K562 (cell line): ENCODE results near the gene PSEN1. TPM values are rescaled to one million over a fixed set of nuclear protein-coding genes. Genes with fewer than 3 reads are reported as not detected.

Experiments
- ASH1L ChIP-seq: fragments of 450-650 bp; IDR thresholded peaks from 2 replicates; pipeline ENCODE4 v1.6.1; 2018; ENCODE audit warnings: borderline replicate concordance, mild to moderate bottlenecking, low read depth; ENCODE audit not compliant: partially characterized antibody
- CBX2 ChIP-seq: fragments of 200-600 bp; sonication (generic); IDR thresholded peaks from one replicate; pipeline ENCODE4 v1.6.1; 2012; ENCODE audit warnings: mild to moderate bottlenecking, low read length, inconsistent platforms; ENCODE audit not compliant: insufficient read depth, poor library complexity, severe bottlenecking
- CBX5 ChIP-seq: IDR thresholded peaks from 2 replicates; pipeline ENCODE4 v1.6.1; 2014; ENCODE audit warnings: low read depth, borderline replicate concordance
- CHD1 ChIP-seq: fragments of 200-600 bp; sonication (generic); IDR thresholded peaks from one replicate; pipeline ENCODE4 v1.6.1; 2012; ENCODE audit warnings: mild to moderate bottlenecking, moderate library complexity, low read length, inconsistent platforms
- EP400 ChIP-seq: fragments of 450-650 bp; IDR thresholded peaks from 2 replicates; pipeline ENCODE4 v1.6.1; 2017; ENCODE audit warnings: antibody characterized with exemption, mild to moderate bottlenecking, moderate library complexity
- HMG20A ChIP-seq: fragments of 450-650 bp; formaldehyde crosslinking; conservative IDR thresholded peaks from 2 replicates; pipeline ENCODE4 v1.4.0; 2020; ENCODE audit warnings: mild to moderate bottlenecking, mixed read lengths
- HNRNPLL ChIP-seq: fragments of 200-400 bp; formaldehyde crosslinking; IDR thresholded peaks from 2 replicates; pipeline ENCODE4 v1.6.1; 2017; ENCODE audit warnings: low read length, low read depth, mild to moderate bottlenecking; ENCODE audit not compliant: poor library complexity, severe bottlenecking
- KAT2B ChIP-seq: IDR thresholded peaks from one replicate; pipeline ENCODE4 v1.6.1; 2012; ENCODE audit warnings: low read depth, mild to moderate bottlenecking, control low read depth, inconsistent platforms, low read length, moderate library complexity
- KHSRP ChIP-seq: fragments of 450-650 bp; IDR thresholded peaks from 2 replicates; pipeline ENCODE4 v1.6.1; 2017
- NFE2L1 ChIP-seq: fragments of 450-650 bp; IDR thresholded peaks from 2 replicates; pipeline ENCODE4 v1.6.1; 2016; ENCODE audit warnings: missing genetic modification characterization, low read depth, mild to moderate bottlenecking, missing compliant biosample characterization, moderate library complexity, borderline replicate concordance
- POLR2A ChIP-seq: fragments of 450-650 bp; conservative IDR thresholded peaks from 2 replicates; pipeline ENCODE4 v1.6.1; 2016
- TARDBP ChIP-seq: fragments of 450-650 bp; IDR thresholded peaks from 2 replicates; pipeline ENCODE4 v1.6.1; 2016
- TRIM24 ChIP-seq, 2 experiments: fragments of 450-650 bp; IDR thresholded peaks; 2 replicates each; pipeline ENCODE4 v1.6.1; 2016
- ZNF124 ChIP-seq: sonication (generic); formaldehyde crosslinking; IDR thresholded peaks from 2 replicates; pipeline ENCODE4 v1.8.1; 2022; ENCODE audit warnings: missing genetic modification reagents
- ZNF133 ChIP-seq: fragments of 250-450 bp; sonication (Bioruptor Pico); IDR thresholded peaks from 2 replicates; pipeline ENCODE4 v1.4.0; 2020; ENCODE audit warnings: mild to moderate bottlenecking
- ZNF324 ChIP-seq: fragments of 250-450 bp; sonication (Bioruptor Pico); IDR thresholded peaks from 2 replicates; pipeline ENCODE4 v1.4.0; 2020; ENCODE audit warnings: mild to moderate bottlenecking
- ZNF444 ChIP-seq: fragments of 250-450 bp; sonication (Bioruptor Pico); IDR thresholded peaks from 2 replicates; pipeline ENCODE4 v1.4.0; 2020; ENCODE audit warnings: mild to moderate bottlenecking, moderate library complexity
- ZNF584 ChIP-seq: fragments of 200-800 bp; sonication (Bioruptor generic); IDR thresholded peaks from 2 replicates; pipeline ENCODE4 v1.6.1; 2016; ENCODE audit warnings: low read depth, mild to moderate bottlenecking, missing genetic modification characterization, missing compliant biosample characterization
- ZNF589 ChIP-seq: fragments of 200-800 bp; sonication (Bioruptor generic); IDR thresholded peaks from 2 replicates; pipeline ENCODE4 v1.6.1; 2016; ENCODE audit warnings: low read depth, missing genetic modification characterization, missing compliant biosample characterization
- ZNF696 ChIP-seq: fragments of 250-450 bp; sonication (Bioruptor Pico); conservative IDR thresholded peaks from 2 replicates; pipeline ENCODE4 v1.4.0; 2020; ENCODE audit warnings: mild to moderate bottlenecking, moderate library complexity
- ZNF75A ChIP-seq: fragments of 450-650 bp; formaldehyde crosslinking; IDR thresholded peaks from 2 replicates; pipeline ENCODE4 v1.4.0; 2020; ENCODE audit warnings: mild to moderate bottlenecking
- polyA plus RNA-seq, 8 experiments: library from polyadenylated mRNA; depleted of rRNA in 4 of 8; stranded (reverse) in 5 of 8; unstranded in 3 of 8; fragments of >200 nt; fragmentation: Nextera tagmentation in 2 of 8; fragmentation: Illumina TruSeq in 1 of 8; extraction: Ambion mirVana in 2 of 8; extraction: Trizol in 1 of 8; gene quantifications; 2 replicates each; pipeline versions ENCODE4 v1.2.1 to v1.2.3, GENCODE V29; 2011 to 2014; ENCODE audit warnings: inconsistent platforms in 1 of 8, missing spikeins in 1 of 8
- total RNA-seq, 7 experiments: library from RNA; depleted of rRNA in 6 of 7; stranded (reverse); fragments of >200 nt in 6 of 7; fragmentation: Illumina TruSeq in 2 of 7; extraction: Trizol in 2 of 7; gene quantifications; 2 replicates each; pipeline versions ENCODE4 v1.2.1 to v1.2.3, GENCODE V29; 2011 to 2021; ENCODE audit warnings: low replicate concordance in 1 of 7
- TF ChIP-seq, protein P1 (sequence below): sonication (generic); formaldehyde crosslinking; IDR thresholded peaks from 2 replicates; pipeline ENCODE4 v1.5.0; 2020; ENCODE audit warnings: missing genetic modification reagents
- TF ChIP-seq, protein P2 (sequence below): sonication (generic); formaldehyde crosslinking; IDR thresholded peaks from 2 replicates; pipeline ENCODE4 v1.8.0; 2022; ENCODE audit warnings: mild to moderate bottlenecking, low read depth, missing genetic modification reagents
- TF ChIP-seq, protein P3 (sequence below): fragments of 450-650 bp; IDR thresholded peaks from 2 replicates; pipeline ENCODE4 v1.6.1; 2016
- TF ChIP-seq, protein P4 (sequence below): fragments of 450-650 bp; IDR thresholded peaks from 2 replicates; pipeline ENCODE4 v1.6.1; 2018; ENCODE audit warnings: mild to moderate bottlenecking, low read depth; ENCODE audit not compliant: partially characterized antibody

PSEN1 gene
- total and polyA plus RNA-seq, 9 of the 15 experiments (the other 6 are each of a cell fraction or from before 2014, with no cell fraction given): 6.5 to 25.2 (median 14.3) TPM

DNA sequence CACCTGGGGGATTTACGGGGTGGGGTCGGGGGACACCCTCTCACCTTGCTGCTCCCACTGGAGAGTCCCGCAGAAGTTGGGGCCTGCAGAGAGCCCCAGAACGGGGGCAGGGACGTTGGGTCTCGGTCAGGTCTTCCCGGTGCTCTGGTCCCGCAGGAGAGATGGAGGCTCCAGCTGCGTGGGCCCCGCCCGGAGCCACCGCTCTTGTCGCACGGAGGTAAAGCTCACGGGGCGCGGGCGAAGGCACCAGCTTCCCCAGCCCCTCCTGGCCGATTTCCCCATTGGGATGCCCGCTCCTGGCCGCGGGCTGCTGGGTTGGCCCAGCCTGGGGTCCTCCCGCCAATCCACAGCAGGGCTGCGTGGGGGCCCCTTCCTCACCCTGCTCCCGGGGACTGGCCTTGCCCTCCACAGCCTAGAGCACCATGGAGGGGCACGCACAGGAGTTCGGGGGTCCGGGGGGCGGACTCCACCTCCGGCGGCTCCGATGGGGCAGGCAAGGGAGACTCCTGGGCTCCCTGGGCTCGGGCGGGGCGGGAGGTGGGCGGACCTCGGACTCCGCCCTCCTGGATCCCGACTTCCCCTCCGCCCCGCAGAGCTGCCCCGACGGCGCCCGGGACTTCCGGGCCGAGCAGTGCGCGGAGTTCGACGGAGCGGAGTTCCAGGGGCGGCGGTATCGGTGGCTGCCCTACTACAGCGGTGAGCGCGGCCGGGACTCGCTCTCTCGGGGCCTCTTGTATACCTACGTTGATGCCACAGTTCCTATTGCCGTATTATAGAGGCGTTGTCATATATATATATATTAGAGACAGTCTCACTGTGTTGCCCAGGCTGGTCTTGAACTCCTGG is 109.4 kb downstream of the PSEN1 start (continued):
- TF ChIP-seq ZNF324 (CRISPR knock-in tag) (no peak), ASH1L (no peak), ZNF589 (CRISPR knock-in tag) (no peak), POLR2A (peak; percentile 54; the same call in 1 of the 2 replicates), KAT2B (no peak), CBX2 (no peak), KHSRP (no peak), ZNF124 (CRISPR knock-in tag) (no peak), TRIM24 (IDR thresholded peaks at IDR 0.05) (peak in 1 of 2 experiments; percentile 58; a peak in 1 of 4 replicates), NFE2L1 (tag) (no peak), CBX5 (no peak), HMG20A (CRISPR knock-in tag) (no peak), EP400 (no peak), ZNF444 (CRISPR knock-in tag) (no peak), ZNF75A (CRISPR knock-in tag) (no peak), CHD1 (no peak), ZNF696 (no peak), ZNF133 (CRISPR knock-in tag) (no peak), HNRNPLL (no peak), ZNF584 (no peak), TARDBP (no peak)
- TF ChIP-seq, protein P1, sequence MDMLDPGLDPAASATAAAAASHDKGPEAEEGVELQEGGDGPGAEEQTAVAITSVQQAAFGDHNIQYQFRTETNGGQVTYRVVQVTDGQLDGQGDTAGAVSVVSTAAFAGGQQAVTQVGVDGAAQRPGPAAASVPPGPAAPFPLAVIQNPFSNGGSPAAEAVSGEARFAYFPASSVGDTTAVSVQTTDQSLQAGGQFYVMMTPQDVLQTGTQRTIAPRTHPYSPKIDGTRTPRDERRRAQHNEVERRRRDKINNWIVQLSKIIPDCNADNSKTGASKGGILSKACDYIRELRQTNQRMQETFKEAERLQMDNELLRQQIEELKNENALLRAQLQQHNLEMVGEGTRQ: no peak
- TF ChIP-seq, protein P2, sequence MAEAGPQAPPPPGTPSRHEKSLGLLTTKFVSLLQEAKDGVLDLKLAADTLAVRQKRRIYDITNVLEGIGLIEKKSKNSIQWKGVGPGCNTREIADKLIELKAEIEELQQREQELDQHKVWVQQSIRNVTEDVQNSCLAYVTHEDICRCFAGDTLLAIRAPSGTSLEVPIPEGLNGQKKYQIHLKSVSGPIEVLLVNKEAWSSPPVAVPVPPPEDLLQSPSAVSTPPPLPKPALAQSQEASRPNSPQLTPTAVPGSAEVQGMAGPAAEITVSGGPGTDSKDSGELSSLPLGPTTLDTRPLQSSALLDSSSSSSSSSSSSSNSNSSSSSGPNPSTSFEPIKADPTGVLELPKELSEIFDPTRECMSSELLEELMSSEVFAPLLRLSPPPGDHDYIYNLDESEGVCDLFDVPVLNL (CRISPR knock-in tag): no peak
- TF ChIP-seq, protein P3, sequence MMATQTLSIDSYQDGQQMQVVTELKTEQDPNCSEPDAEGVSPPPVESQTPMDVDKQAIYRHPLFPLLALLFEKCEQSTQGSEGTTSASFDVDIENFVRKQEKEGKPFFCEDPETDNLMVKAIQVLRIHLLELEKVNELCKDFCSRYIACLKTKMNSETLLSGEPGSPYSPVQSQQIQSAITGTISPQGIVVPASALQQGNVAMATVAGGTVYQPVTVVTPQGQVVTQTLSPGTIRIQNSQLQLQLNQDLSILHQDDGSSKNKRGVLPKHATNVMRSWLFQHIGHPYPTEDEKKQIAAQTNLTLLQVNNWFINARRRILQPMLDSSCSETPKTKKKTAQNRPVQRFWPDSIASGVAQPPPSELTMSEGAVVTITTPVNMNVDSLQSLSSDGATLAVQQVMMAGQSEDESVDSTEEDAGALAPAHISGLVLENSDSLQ: no peak
- TF ChIP-seq, protein P4, sequence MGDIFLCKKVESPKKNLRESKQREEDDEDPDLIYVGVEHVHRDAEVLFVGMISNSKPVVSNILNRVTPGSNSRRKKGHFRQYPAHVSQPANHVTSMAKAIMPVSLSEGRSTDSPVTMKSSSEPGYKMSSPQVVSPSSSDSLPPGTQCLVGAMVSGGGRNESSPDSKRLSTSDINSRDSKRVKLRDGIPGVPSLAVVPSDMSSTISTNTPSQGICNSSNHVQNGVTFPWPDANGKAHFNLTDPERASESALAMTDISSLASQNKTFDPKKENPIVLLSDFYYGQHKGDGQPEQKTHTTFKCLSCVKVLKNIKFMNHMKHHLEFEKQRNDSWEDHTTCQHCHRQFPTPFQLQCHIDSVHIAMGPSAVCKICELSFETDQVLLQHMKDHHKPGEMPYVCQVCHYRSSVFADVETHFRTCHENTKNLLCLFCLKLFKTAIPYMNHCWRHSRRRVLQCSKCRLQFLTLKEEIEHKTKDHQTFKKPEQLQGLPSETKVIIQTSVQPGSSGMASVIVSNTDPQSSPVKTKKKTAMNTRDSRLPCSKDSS: no peak
